OCI-LY1 (cell line): Measurements from ENCODE around the gene MTM1.

Experiments used
- EZH2 ChIP-seq: fragments of 200-600 bp; sonication (generic), shearing (Covaris generic); IDR thresholded peaks from 2 replicates; pipeline ENCODE4 v1.8.0; 2017; ENCODE audit warnings: borderline replicate concordance, mixed run types, mild to moderate bottlenecking, antibody characterized with exemption, low read length, moderate library complexity, mixed read lengths
- TF ChIP-seq, protein P1 (sequence below): fragments of 200-600 bp; sonication (generic), shearing (Covaris generic); IDR thresholded peaks from 2 replicates; pipeline ENCODE4 v1.5.1; 2017; ENCODE audit warnings: mild to moderate bottlenecking, antibody characterized with exemption, low read length, moderate library complexity, mixed read lengths

DNA sequence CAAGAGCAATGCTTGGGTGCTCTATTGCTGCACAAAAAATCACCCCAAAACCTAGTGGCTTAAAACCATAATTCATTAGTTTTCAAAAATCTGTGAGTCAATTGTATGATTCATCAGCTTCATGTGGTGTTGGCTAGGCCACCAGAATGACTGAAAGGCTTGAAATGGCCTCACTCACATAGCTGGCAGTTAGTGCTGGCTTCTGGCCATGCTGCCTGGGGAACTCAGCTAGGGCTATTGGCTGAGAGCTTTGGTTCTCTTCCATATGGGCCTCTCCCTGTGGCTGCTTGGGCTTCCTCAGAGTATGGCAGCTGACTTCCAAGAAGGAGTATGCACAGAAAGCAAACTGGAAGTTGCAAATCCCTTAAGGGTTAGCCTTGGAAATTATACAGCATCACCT, 121.7 kb downstream of the MTM1 start:
- TF ChIP-seq, protein P1, sequence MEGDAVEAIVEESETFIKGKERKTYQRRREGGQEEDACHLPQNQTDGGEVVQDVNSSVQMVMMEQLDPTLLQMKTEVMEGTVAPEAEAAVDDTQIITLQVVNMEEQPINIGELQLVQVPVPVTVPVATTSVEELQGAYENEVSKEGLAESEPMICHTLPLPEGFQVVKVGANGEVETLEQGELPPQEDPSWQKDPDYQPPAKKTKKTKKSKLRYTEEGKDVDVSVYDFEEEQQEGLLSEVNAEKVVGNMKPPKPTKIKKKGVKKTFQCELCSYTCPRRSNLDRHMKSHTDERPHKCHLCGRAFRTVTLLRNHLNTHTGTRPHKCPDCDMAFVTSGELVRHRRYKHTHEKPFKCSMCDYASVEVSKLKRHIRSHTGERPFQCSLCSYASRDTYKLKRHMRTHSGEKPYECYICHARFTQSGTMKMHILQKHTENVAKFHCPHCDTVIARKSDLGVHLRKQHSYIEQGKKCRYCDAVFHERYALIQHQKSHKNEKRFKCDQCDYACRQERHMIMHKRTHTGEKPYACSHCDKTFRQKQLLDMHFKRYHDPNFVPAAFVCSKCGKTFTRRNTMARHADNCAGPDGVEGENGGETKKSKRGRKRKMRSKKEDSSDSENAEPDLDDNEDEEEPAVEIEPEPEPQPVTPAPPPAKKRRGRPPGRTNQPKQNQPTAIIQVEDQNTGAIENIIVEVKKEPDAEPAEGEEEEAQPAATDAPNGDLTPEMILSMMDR = no peak
- no peak for TF ChIP-seq EZH2
